ENCODE data around the gene PARD6G. TPM values are rescaled to one million over a fixed set of nuclear protein-coding genes. Genes with fewer than 3 reads are reported as not detected.

The PARD6G gene
- total and polyA plus RNA-seq, 10 of the 15 experiments (the other 5 are each of a cell fraction or from before 2014, with no cell fraction given): 0.20 to 2.0 (median 0.60) TPM

- TF ChIP-seq ZNF592 (IDR thresholded peaks at IDR 0.05) (no peak), EP300 (IDR thresholded peaks at IDR 0.05; ENCODE audit: borderline replicate concordance in 1 of 2, control insufficient read depth in 1 of 2, low read depth in 2 of 2, low read length in 2 of 2) (no peak), BMI1 (IDR thresholded peaks at IDR 0.05; ENCODE audit: borderline replicate concordance) (no peak)
Measured at GRCh38 chr18:80189531-80189865, 57.8 kb downstream of the PARD6G start (continued).

GRCh38 chr18:80188643-80189530 lies 58.4 kb downstream of the PARD6G start:
- RAD21 ChIA-PET (ENCODE audit: unreplicated experiment): no interaction called here
- ATAC-seq (no peak), FAIRE-seq (no peak), DNase-seq (ENCODE audit: low read depth, low spot score) (no peak)
- CTCF ChIA-PET: interaction anchor here (1.0 to 1.6 kb wide), 2 partner anchors 13 to 27 kb away, joined by 3 to 4 read pairs; no protein-coding TSS in a partner anchor
- Histone ChIP-seq H3K4me1 (ENCODE audit: control insufficient read depth, insufficient read depth, low read length) (no peaks in the 10 kb centered on the region), H4K20me1 (ENCODE audit: control insufficient read depth, insufficient read depth) (no peaks in the 10 kb centered on the region), H3K4me3 (no peak overlapping the region), H3K27me3 (replicated peaks in 1 of 2; ENCODE audit: control insufficient read depth in 2 of 2, insufficient read depth in 2 of 2, low read length in 1 of 2) (peaks cover 0 to 2% of the 10 kb centered on the region in 2 experiments; a peak in 1 of 4 replicates), H3K79me2 (ENCODE audit: control insufficient read depth, insufficient read depth, low read length) (no peaks in the 10 kb centered on the region), H3K36me3 (ENCODE audit: control insufficient read depth in 2 of 2, insufficient read depth in 2 of 2, low read length in 1 of 2) (no peaks in the 10 kb centered on the region; a peak in 1 of 4 replicates), H3K9ac (ENCODE audit: control insufficient read depth, insufficient read depth, low read length) (no peak overlapping the region), H3K27ac (ENCODE audit: control insufficient read depth, insufficient read depth) (no peak overlapping the region), H3K9me3 (replicated peaks; ENCODE audit: control insufficient read depth, insufficient read depth, low read length) (no peaks in the 10 kb centered on the region; the same call in 2 of the 3 replicates), H3K4me2 (ENCODE audit: control insufficient read depth, insufficient read depth) (no peak overlapping the region), H2AFZ (ENCODE audit: control insufficient read depth, low read depth, low read length) (no peak overlapping the region)
- POLR2A ChIA-PET: no interaction called here
- BruUV-seq (replicated peaks): no TSS peak
- 34% methylated on average over 20 of the region's 20 CpGs for WGBS (ENCODE audit: insufficient coverage, insufficient replicate concordance, low lambda C conversion rate, missing lambda C conversion rate)
- intact Hi-C loops (cut with micrococcal nuclease; ENCODE audit: unreplicated experiment): no loop called here
- TF ChIP-seq ZNF622 (IDR thresholded peaks at IDR 0.05) (no peak), MEF2B (IDR thresholded peaks at IDR 0.05; ENCODE audit: partially characterized antibody, poor library complexity, severe bottlenecking) (no peak), MYC (IDR thresholded peaks at IDR 0.05; ENCODE audit: insufficient read depth, insufficient read length, insufficient replicate concordance, low read length, severe bottlenecking) (no peak), FOXK2 (IDR thresholded peaks at IDR 0.05) (no peak), ZNF274 (IDR thresholded peaks at IDR 0.05; ENCODE audit: insufficient read depth, insufficient read length) (no peak), NKRF (conservative IDR thresholded peaks at IDR 0.05) (no peak)
- in situ Hi-C loops (cut with MboI): no loop called here
- SMC1A ChIA-PET (ENCODE audit: uncharacterized antibody, unreplicated experiment): interaction anchor here (2.3 kb wide), 1 partner anchor 68 kb away, joined by 9 read pairs; no protein-coding TSS in a partner anchor

Measured in GM12878 (cell line).